GM21360 (cell line): ENCODE data around the gene TLR4.

Source experiments
- ATAC-seq: cut with Tn5 transposase; IDR thresholded peaks from one replicate; pipeline ENCODE4 v1.9.1; 2021; ENCODE audit warnings: mild to moderate bottlenecking, moderate library complexity; ENCODE audit not compliant: unreplicated experiment

Gene TLR4

DNA sequence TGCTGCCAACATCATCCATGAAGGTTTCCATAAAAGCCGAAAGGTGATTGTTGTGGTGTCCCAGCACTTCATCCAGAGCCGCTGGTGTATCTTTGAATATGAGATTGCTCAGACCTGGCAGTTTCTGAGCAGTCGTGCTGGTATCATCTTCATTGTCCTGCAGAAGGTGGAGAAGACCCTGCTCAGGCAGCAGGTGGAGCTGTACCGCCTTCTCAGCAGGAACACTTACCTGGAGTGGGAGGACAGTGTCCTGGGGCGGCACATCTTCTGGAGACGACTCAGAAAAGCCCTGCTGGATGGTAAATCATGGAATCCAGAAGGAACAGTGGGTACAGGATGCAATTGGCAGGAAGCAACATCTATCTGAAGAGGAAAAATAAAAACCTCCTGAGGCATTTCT is 10.1 kb downstream of the TLR4 start:
- ATAC-seq: no peak

DNA sequence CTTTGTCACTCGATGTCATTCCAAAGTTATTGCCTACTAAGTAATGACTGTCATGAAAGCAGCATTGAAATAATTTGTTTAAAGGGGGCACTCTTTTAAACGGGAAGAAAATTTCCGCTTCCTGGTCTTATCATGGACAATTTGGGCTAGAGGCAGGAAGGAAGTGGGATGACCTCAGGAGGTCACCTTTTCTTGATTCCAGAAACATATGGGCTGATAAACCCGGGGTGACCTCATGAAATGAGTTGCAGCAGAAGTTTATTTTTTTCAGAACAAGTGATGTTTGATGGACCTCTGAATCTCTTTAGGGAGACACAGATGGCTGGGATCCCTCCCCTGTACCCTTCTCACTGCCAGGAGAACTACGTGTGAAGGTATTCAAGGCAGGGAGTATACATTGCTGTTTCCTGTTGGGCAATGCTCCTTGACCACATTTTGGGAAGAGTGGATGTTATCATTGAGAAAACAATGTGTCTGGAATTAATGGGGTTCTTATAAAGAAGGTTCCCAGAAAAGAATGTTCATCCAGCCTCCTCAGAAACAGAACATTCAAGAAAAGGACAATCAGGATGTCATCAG is 11.3 kb downstream of the TLR4 start:
- no peak for ATAC-seq

DNA sequence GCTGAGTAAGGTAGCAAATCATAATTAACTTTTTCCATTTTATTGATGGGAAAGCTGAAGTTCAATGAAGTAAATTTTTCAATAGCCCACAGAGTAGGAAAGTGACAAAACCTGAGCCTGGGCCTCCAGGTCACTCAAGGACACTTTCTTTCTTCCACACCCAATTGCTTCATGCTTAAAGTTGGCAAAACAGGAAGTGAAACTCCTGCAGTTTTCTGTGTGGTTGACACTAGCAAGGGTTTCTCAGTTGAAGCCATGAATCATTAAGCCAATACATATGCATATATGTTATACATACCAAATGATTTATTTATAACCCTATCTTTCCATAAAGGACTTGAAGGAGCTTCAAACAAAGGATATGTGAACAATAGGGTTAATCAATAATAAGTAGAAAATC is 13.9 kb downstream of the TLR4 start:
- ATAC-seq: peak; percentile 100

DNA sequence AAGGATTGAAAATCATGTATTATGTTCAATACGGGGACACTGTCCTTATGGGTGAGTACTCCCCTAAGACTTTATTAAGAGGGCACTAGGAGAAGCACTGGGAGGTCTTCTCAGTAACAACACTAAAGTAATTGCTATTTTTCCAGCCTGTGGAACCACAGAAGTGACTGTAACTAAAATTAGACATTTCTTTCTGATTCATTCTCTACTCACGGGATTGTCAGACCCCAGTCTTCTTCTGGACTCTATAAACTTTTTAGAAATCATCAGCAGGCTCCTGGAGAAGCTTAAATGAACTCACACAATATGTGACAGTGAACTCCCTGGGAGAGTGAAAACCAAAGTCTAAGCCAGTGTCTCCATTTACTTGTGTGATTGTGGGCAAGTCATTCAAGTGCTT is 14.5 kb downstream of the TLR4 start:
- no peak for ATAC-seq

DNA sequence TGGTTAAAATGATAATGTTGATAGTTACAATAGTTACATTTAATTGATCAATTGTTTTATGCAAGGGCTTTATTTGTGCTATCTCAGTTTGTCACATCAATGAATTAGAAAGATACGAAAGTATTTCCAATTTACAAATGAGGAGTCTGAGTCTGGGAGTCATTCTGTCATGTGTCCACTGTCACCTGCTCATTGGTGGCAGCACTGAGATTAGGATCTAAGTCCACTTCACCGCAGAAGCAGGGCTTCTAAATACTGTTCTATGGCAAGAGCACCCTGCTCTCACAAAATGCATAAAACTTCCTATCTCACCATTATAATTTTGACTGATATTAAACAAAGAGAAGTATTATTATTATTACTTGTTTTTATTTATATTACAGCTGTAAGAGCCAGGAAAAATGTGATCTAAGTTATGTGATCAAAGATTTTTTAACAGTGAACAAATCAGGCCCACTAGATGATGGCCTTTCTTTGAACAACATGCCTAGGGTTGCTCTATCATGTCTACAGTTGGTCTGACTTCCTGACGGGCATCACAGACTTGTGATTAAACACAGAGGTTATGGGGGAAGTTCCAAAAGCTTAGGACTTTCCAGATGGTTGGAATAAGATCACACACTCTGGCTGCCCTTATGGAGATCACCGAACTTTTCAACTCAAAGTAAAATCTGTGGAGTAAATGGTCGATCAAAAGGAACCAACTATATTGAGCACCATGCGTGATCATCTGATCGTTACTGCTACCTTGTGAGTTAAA is 15.1 kb downstream of the TLR4 start:
- no peak for ATAC-seq

DNA sequence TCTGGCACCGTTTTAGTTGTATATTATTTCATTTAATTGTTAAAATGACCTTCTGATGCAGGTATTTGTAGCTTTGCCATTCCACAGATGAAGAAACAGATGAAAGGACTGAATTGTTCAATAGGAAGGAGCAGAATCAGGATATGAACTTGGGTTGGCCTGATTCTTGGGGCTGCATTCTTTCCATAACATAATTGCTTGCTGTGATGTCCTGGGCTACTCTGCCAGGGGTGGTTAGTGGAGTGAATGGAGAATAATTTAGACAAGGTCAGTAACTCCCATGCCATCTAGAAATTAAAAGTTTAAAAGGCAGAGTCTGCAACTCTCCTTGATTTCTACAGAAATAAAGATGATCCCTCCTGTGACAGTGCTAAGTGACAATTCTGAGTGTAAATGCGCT is 15.9 kb downstream of the TLR4 start:
- no peak for ATAC-seq

DNA sequence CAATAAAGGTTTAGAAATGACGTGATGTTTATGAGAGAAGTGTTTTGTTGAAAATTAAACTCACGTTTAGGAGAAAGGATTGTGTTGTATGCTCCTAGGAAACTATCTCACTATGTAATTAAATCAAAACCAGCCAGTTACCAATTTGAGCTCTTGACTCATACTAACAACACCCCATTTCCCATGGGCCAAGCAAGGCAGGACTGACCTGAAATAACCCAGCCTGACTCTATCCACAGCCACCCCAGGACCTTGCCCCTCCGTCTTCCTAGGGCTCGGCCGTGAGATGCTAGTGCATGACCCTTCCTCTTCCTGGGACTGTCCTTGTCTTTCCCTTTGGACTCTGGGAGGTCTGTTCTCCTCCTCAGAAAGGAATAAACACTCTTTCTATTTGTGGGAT is 16.4 kb downstream of the TLR4 start:
- no peak for ATAC-seq

DNA sequence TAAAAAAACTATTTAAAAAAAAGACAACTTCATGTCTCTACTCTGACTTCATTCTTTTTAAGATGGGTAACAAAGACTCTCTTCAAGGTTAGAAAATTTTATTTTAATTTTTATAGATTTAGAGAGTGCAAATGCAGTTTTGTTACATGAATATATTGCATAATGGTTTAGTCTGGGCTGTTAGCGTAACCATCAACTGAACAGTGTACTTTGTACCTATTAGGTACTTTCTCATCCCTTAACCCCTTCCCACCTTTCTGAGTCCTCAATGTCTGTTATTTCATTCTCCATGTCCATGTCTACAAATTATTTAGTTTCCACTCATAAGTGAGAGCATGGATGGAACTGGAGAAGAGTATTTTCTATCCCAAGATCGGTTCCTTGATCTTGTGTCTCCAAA is 16.8 kb downstream of the TLR4 start:
- ATAC-seq: no peak

DNA sequence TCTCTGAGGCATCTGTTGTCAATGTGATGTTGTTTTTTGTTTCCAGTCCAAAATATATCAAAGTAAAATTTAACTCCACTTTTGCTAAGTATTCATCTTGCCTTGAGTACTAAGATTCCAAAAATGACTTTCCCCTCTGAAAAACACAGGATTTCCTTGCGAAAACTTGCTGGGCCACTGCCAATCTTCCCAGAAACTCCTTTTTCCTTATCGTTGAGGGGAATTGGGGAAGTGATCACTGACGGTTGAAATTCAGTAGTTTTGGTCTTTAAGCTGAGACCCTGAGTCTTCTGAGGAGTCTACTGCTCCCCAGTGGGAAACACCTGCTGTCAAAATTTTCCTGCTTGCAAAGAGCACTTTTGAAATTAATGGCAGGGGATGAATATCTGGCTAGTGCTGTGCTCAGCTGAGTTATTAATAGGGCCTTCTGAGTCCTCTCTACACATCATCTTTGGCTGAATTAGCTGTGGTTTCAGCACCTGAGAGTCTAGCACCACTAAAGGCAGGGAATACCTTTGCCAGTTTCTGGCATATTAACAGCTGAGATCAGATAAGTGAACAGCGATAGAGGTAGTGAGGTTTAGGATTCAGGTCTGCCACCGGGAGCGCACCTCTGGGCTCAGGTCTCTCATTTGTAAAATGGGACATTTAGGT is 18.0 kb downstream of the TLR4 start:
- no peak for ATAC-seq

DNA sequence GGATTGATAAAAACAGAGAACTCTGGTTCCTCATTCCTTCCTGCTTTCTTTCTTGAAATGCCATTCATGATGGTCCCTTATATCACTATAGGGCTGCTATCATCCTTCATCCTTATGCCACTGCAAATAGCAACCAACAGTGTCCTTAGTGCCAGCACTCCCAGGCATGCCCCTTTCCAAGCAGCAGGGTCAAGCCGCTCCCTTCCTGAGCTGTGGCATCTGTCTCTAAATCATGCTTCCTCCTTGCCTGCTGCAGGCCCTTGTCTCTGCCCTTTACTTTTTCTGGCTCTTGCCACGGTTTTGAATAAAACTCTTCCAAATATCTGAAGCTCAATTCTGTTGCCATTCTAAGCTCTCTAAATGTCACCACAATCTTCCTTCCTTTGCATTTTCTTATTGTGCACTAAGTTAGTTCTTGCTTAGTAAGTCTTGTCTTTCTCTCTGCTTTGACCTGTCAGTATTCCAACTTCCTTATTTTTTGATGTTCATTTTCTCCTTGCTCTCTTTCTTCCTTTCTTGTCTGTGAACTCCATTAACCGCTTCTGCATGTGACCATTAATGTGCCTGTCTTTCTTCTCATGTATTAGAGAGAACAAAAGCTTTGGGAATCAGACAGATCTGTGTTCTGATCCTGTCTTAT is 19.9 kb downstream of the TLR4 start:
- ATAC-seq: no peak

DNA sequence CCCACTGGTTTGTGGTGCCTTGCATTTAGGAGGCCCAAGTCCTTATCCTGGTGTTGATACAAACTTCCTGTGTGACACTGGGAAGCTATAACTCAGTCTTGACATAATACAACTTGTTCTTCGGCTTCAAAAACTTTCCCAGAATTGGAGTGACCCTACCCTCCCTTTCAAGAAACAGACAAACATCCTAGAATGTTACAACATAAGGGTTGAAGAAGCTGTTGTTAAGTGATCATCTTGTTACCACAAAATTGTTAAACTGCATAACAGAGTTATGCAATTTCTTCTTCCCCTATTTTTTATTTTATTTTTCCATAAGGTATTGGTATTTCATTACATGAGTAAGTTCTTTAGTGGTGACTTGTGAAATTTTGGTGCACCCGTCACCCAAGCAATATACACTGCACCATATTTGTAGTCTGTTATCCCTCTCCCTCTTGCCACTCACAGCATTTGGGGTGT is 21.3 kb downstream of the TLR4 start:
- no peak for ATAC-seq

DNA sequence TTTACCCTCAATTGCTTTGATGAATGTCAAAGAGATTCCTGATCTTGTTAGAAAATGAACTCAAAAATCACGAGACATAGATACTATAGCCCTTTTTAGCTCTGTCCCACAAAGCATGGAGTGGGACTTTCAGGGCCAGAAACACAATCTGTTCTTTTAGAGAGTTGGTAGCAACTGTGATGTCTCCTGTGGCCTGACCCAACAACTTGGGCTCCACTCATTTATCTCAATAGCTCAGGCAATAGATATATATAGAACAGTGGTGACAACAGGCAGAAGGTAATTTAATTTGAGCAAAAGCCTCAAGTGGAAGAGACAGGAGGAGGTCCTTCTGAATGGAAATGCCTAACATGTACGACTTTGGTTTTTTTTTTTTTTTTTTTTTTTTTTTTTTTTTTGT is 25.2 kb downstream of the TLR4 start:
- no peak for ATAC-seq

DNA sequence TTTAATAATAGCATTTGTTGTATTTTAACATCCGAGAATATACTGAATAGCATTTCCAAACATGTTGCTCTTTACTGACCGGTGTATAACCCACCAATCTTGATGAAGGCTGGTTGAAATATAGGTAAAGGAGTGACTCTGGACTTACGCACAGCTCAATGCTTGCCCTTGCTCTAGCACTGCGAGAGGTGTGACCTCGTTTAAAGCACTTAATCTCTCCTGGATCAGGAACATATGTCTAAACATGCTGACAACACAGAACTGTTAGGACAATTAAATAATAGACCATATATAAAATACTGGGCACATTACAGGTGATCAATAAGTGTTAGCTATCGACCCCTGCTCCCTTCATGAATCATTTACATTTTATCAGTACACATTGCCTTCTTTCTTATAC is 28.3 kb downstream of the TLR4 start:
- no peak for ATAC-seq

DNA sequence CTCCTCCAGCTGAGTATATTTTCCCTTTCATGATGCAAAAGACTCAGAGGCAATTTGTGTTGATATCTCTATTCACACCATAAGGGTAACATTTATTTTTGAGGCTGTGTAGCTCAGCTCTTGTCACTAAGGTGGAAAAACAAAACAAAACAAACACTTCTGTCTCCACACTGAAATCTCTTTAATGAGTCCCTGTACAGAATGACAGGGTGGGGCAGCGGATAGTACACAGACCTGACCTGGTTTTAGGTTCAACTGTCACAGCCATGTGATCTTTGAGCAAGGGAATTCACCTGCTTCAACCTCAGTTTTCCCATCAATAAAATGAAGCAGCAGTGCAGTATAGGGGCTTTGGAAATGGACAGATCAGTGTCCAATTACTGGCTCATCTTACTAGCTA is 29.3 kb downstream of the TLR4 start:
- no peak for ATAC-seq

DNA sequence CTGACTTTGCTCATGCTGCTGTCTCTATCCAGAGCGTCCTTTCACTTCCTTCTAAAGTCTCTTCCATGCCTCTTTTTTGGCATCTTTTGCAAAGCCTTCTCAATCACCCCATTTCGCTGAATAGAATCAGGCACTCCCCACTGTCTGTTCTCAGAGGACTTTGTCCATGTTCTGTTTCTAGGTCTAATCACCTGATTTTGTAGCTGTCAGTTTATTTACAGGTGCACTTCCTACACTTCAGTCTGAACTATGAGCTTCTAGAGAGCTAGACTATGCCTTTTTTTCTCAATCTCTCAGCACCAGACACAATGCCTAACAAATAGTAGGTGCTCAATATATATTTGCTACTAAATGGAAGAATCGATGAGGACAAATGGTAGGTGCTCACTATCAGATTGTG is 29.9 kb downstream of the TLR4 start:
- ATAC-seq: no peak

DNA sequence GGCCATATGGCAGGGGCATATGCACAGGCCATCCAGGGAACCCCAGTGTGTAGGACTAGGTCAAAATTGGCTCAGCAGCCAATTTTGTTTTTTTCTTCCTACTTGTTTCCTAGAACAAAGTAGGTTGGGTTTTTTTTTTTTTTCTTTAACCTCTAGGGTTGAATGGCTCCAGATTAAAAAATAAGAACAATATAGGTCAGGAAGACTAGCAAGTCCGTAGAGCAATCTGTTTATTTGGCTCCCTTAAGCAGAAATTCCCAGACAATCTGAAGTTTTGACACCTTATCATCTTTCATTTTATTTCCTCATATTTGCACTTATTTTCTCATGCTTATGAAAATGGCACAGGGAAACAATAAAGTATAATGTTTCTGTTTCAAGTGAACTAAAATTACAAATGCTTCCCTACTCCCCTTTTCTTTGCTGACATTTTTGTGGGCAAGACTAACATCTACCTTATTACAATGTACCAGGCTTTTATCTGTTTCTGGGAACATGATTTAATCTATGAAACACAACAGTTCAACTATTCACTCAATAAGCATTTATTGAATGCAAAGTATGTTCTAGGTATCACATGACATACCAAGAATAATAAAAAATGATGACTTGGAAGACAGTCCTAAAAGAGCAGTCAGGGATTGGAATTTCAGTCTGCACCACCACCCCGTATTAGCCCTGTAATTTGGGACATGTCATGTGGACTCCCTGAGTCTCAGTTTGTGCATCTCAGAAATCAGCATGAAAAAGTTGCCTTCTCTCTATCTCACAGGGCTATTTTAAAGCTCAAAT is 30.5 kb downstream of the TLR4 start:
- no peak for ATAC-seq

DNA sequence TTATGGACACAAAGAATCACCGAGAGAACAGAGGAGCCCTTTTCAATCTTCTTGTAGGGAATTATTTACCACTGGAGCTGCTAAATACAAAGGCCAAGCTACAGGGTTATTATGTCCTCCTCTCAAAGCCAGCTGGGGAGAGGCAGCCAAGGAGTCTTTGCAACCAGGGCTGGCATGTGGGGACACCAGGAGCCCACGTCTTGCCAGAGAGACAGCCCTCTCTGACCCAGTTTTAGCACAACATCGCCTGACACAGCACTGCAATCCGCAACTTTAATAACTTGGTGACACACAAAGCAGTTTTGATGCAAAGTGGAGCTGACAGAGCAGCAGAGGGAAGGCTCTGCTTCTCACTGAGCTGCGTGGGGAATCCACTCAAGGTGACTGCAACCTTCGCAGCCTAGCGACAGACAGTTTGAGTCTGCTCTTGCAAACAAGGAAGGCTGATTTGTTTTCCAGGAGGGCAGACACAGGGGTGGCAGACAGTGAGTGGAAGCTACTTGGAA is 33.6 kb downstream of the TLR4 start:
- no peak for ATAC-seq

DNA sequence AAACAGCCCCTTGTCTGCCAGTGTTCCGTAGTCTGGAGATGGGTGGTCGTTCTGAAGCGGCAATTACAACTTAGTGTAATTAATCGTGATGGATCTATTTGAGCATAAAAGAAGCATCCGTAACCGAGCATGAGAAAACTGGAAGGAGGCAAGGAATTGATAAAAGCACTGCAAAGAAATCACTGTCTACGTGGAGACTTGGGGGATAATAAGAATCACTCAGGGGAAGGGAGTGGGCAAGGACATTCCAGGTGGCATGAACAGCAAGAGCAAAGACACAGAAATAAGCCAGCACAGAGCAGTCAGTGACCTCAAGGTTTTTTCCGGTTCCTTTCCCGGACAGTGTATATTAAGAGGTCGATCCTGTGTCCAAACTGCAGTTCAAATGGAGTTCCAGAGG is 35.0 kb downstream of the TLR4 start:
- no peak for ATAC-seq

DNA sequence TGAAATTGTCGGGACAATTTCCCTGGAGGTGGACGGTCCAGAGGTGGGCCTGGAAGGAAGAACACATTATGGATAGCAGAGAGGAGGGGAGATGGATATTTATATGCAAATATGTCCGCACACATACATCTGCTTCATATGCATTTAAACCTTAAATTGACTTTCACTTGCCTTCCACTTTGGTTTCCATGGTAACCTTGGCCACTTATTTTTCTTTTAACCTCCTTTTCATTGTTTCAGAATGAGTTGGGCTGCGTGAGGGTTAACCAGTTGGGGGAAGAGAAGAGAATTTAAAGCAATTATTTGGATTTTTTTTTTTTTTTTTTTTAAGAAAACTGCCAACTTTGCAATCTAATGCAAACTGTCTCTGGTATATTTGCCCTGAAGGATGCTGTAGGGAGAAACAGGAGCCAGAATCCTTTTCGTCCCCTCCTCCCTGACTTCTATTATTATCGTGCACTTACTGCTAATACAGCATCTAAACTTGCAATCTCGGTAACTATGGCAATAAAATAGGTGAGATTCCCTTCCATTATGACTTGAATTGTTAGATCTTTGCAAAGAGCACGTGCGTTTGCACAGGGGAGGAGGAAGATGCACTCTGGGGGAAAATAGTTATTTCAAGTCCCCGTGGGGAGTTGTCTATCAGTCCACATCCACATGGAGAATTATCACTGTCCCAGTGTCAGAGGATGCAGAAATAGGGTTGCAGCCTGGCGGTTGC is 35.6 kb downstream of the TLR4 start:
- ATAC-seq: no peak

DNA sequence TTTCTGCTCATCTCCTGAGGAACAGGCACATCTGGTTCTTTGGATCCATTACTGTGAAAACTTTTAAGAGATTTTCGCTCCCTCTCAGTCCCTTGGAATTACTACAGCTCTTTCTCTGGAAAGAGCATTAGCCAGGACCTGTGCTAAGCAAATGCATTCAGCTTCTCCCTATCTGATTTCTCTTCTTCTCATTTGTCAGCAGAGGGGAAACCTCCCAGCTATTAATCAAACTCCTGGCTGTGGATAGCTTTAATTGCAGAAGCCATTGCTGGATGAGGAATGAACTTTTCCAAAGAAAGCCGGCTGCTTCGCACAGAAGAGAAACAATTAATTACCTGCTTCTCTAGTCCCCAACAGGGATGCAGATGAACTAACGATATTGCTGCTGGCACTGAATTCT is 37.9 kb downstream of the TLR4 start:
- ATAC-seq: no peak
